ENCODE results near the gene CARS1.

DNA sequence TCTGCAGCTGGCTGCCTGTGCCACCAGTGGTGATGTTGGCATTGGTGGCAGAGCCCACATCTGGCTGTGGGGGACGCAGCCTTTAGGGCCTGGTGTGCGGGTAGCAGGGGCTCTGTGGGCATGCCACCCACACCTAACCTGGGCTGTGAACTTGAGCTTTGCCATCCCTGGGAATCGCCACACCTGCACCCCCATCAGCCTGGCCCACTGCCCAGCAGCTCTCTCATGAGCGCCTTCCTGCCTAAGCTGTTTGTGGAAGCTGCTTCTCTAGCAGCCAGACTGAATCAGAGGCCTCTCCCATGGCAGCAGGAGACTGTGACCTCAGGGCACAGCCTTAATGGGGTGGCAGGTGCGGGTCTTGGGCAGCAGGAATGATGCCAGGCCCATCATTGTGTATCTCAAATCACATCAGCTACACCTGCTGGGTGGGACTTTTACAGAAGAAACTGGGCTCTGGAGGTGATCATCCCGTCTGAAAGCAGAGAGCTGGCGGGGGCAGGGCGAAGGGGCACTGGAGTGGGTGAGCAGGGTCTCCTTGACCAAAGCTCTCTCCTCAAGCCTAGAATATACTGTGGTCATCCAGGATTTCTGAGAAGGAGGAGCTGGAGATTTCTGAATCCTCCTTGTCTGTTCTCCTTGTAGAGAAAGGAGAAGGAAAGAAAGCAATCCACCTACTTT, 17.8 kb upstream of the CARS1 start:
- TF ChIP-seq SP1 (IDR thresholded peaks at IDR 0.05) (no peak), ELF4 (IDR thresholded peaks at IDR 0.05) (no peak), SUZ12 (IDR thresholded peaks at IDR 0.05) (no peak), LEF1 (IDR thresholded peaks at IDR 0.05; ENCODE audit: borderline replicate concordance) (no peak), FOXM1 (IDR thresholded peaks at IDR 0.05; ENCODE audit: borderline replicate concordance) (no peak), CTBP1 (IDR thresholded peaks at IDR 0.05; ENCODE audit: borderline replicate concordance) (no peak), FOXA1 (IDR thresholded peaks at IDR 0.05) (no peak), FOXK2 (IDR thresholded peaks at IDR 0.05) (no peak), NFRKB (IDR thresholded peaks at IDR 0.05) (no peak)
- TF ChIP-seq, protein P1, sequence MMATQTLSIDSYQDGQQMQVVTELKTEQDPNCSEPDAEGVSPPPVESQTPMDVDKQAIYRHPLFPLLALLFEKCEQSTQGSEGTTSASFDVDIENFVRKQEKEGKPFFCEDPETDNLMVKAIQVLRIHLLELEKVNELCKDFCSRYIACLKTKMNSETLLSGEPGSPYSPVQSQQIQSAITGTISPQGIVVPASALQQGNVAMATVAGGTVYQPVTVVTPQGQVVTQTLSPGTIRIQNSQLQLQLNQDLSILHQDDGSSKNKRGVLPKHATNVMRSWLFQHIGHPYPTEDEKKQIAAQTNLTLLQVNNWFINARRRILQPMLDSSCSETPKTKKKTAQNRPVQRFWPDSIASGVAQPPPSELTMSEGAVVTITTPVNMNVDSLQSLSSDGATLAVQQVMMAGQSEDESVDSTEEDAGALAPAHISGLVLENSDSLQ (IDR thresholded peaks at IDR 0.05), result no peak
